Spleen (tissue), 11 donors: ENCODE results near the gene ITIH4. TPM values are rescaled to one million over a fixed set of nuclear protein-coding genes. Genes with fewer than 3 reads are reported as not detected.
A peak's percentile ranks its signal among the peaks of the same experiment; 100 is the strongest.

ENCODE experiments used
- DNase-seq: peaks from one replicate; pipeline ENCODE4 v3.0.0-alpha.2; 2020
- H3K27ac ChIP-seq, 8 donors: fragments of 200-600 bp; sonication (generic) in 7 of 8; 1 replicate in 4 of 8; 2 replicates in 4 of 8; pipeline versions ENCODE4 v1.5.0 to v1.8.0; 2016 to 2021; ENCODE audit warnings: inconsistent platforms in 4 of 8, mild to moderate bottlenecking in 4 of 8, moderate library complexity in 1 of 8
- H3K27me3 ChIP-seq, 7 donors: fragments of 200-600 bp; sonication (generic) in 6 of 7; replicated peaks in 1 of 7; 1 replicate in 4 of 7; 2 replicates in 3 of 7; pipeline versions ENCODE4 v1.5.0 to v1.8.0; 2016 to 2021; ENCODE audit warnings: inconsistent platforms in 3 of 7, mild to moderate bottlenecking in 1 of 7
- H3K36me3 ChIP-seq, 6 donors: fragments of 200-600 bp; sonication (generic) in 5 of 6; 1 replicate in 4 of 6; 2 replicates in 2 of 6; pipeline versions ENCODE4 v1.5.0 to v1.8.0; 2016 to 2021; ENCODE audit warnings: inconsistent platforms in 2 of 6
- H3K4me1 ChIP-seq, 6 donors: fragments of 200-600 bp; sonication (generic) in 5 of 6; 1 replicate in 3 of 6; 2 replicates in 3 of 6; pipeline versions ENCODE4 v1.5.0 to v1.8.0; 2016 to 2021; ENCODE audit warnings: inconsistent platforms in 3 of 6
- H3K4me3 ChIP-seq, 8 donors: fragments of 200-600 bp; sonication (generic) in 7 of 8; 1 replicate in 4 of 8; 2 replicates in 4 of 8; pipeline versions ENCODE4 v1.5.0 to v1.8.0; 2016 to 2021; ENCODE audit warnings: inconsistent platforms in 4 of 8, mild to moderate bottlenecking in 4 of 8, moderate library complexity in 2 of 8
- H3K9me3 ChIP-seq, 8 donors: fragments of 200-600 bp; sonication (generic) in 7 of 8; 1 replicate in 4 of 8; 2 replicates in 4 of 8; pipeline versions ENCODE4 v1.5.0 to v1.8.0; 2016 to 2021; ENCODE audit warnings: inconsistent platforms in 4 of 8
- CTCF ChIP-seq, 11 experiments: fragments of 200-600 bp in 7 of 11; fragments of 450-650 bp in 4 of 11; sonication (generic) in 4 of 11; IDR thresholded peaks in 8 of 11; conservative IDR thresholded peaks in 3 of 11; 1 replicate in 7 of 11; 2 replicates in 4 of 11; pipeline versions ENCODE4 v1.4.0 to v1.8.0; 2016 to 2021; ENCODE audit warnings: antibody characterized with exemption in 11 of 11, inconsistent platforms in 4 of 11, mild to moderate bottlenecking in 1 of 11
- POLR2A ChIP-seq, 3 donors: fragments of 450-650 bp; IDR thresholded peaks; one replicate each; pipeline ENCODE4 v1.5.1; 2017; ENCODE audit warnings: antibody characterized with exemption in 3 of 3, mild to moderate bottlenecking in 1 of 3
- POLR2AphosphoS5 ChIP-seq, 3 donors: sonication (generic); formaldehyde crosslinking; IDR thresholded peaks; one replicate each; pipeline ENCODE4 v1.5.1; 2017; ENCODE audit warnings: antibody characterized with exemption in 3 of 3
- WGBS, 5 donors: extraction: QIAGEN DNeasy Blood & Tissue Kit in 3 of 5; methylation state at CpG; one replicate each; pipeline versions ENCODE4 v1.1.5 to v1.1.7; 2013 to 2018; 5-methylcytosine and 5-hydroxymethylcytosine counted together
- intact Hi-C: fragments of 100-400 bp; cut with DNase I; formaldehyde crosslinking; loops from one replicate; pipeline ENCODE4 v1.15.0; 2023; ENCODE audit warnings: low total_unique reads
- polyA plus RNA-seq, 3 donors: library from polyadenylated mRNA; stranded (reverse); fragments of 200-250 nt; gene quantifications; one replicate each; pipeline ENCODE4 v1.2.1, GENCODE V29; 2013
- total RNA-seq, 7 donors: library from RNA; depleted of rRNA in 3 of 7; stranded (reverse); fragments of >200 nt in 3 of 7; fragmentation: NEBNext Ultra II Directional in 4 of 7; extraction: Animal tissue kit (Norgen Biotek cat#: 25700) in 4 of 7; gene quantifications; one replicate each; pipeline versions ENCODE4 v1.1.0 to v1.2.1, GENCODE V29; 2016 to 2021
- donor health status: healthy with polysubstance abuse.
- donor health status: DM: no; HTN: no; CAD: no; lungs with moderate emphysema.
- donor health status: DM: no; HTN: no; CAD: no.
- donor health status: Bipolar disorder and iron deficiency.
- donor health status: healthy.
- donor health status: DM: no; HTN: no; CAD: no.
- donor health status: DM: yes; HTN: yes; CAD: no.

The ITIH4 gene
- total and polyA plus RNA-seq, 10 donors: 9.9 to 54.2 (median 21.6) TPM

GRCh38 chr3:52773361-52774065 lies 57.0 kb downstream of the ITIH4 start:
- Histone ChIP-seq H3K27ac (no peak overlapping the region), H3K9me3 (no peaks in the 10 kb centered on the region), H3K27me3 (no peaks in the 10 kb centered on the region), H3K36me3 (peaks cover 0 to under 1% (median 0%) of the 10 kb centered on the region in 6 donors), H3K4me3 (no peak overlapping the region), H3K4me1 (peaks cover 9 to 29% (median 22%) of the 10 kb centered on the region in 6 donors)
- intact Hi-C loops: no loop called here
- no peak for DNase-seq
- no peak for TF ChIP-seq POLR2AphosphoS5 (IDR thresholded peaks at IDR 0.05)
- no peak for TF ChIP-seq CTCF (IDR thresholded peaks at IDR 0.05 in 8 of 11, conservative IDR thresholded peaks at IDR 0.05 in 3 of 11)
- TF ChIP-seq POLR2A (IDR thresholded peaks at IDR 0.05): no peak
- 91 to 96% (median 95%) methylated on average over 13 of the region's 13 CpGs for WGBS, 5 donors

GRCh38 chr3:52771702-52772101 lies 58.8 kb downstream of the ITIH4 start:
- Histone ChIP-seq H3K4me3 (peak overlapping the region in 4 of 8 donors; percentile 82 to 93 (median 88)), H3K36me3 (peaks cover 0 to 19% (median 11%) of the 10 kb centered on the region in 6 donors), H3K27me3 (no peaks in the 10 kb centered on the region), H3K4me1 (peaks cover 9 to 34% (median 22%) of the 10 kb centered on the region in 6 donors), H3K27ac (peak overlapping the region in 6 of 8 donors; percentile 22 to 88 (median 86)), H3K9me3 (no peaks in the 10 kb centered on the region)
- DNase-seq: no peak
- intact Hi-C loops: no loop called here
- TF ChIP-seq POLR2AphosphoS5 (IDR thresholded peaks at IDR 0.05): no peak
- no peak for TF ChIP-seq CTCF (IDR thresholded peaks at IDR 0.05 in 8 of 11, conservative IDR thresholded peaks at IDR 0.05 in 3 of 11)
- no peak for TF ChIP-seq POLR2A (IDR thresholded peaks at IDR 0.05)
- WGBS, 5 donors: 94 to 97% (median 95%) methylated on average over 10 of the region's 10 CpGs

GRCh38 chr3:52771334-52771681 lies 59.2 kb downstream of the ITIH4 start:
- H3K36me3 ChIP-seq: peaks cover 0 to 23% (median 14%) of the 10 kb centered on the region in 6 donors
- no peaks in the 10 kb centered on the region for H3K27me3 ChIP-seq
- H3K4me1 ChIP-seq: peaks cover 9 to 34% (median 22%) of the 10 kb centered on the region in 6 donors
- intact Hi-C loops: no loop called here
- no peaks in the 10 kb centered on the region for H3K9me3 ChIP-seq
- peak overlapping the region; percentile 22 to 88 (median 84) for H3K27ac ChIP-seq
- DNase-seq: no peak
- H3K4me3 ChIP-seq: peak overlapping the region; percentile 82 to 94 (median 91)
- TF ChIP-seq CTCF (IDR thresholded peaks at IDR 0.05 in 8 of 11, conservative IDR thresholded peaks at IDR 0.05 in 3 of 11) (no peak), POLR2A (IDR thresholded peaks at IDR 0.05) (no peak), POLR2AphosphoS5 (IDR thresholded peaks at IDR 0.05) (no peak)
- 59 to 74% (median 69%) methylated on average over 5 of the region's 5 CpGs for WGBS, 5 donors

GRCh38 chr3:52770496-52771333 lies 59.8 kb downstream of the ITIH4 start, which contains the start of gene NEK4:
TSS of gene NEK4 (minus strand) at chr3:52770940. CDS start at chr3:52770746, 194 bp downstream.
- WGBS, 5 donors: 1 to 2% (median 1%) methylated on average over 27 to 67 of the region's 67 CpGs
- H3K9me3 ChIP-seq: no peaks in the 10 kb centered on the region
- H3K27ac ChIP-seq: peak within 1 kb of the TSS; percentile 22 to 88 (median 84)
- H3K36me3 ChIP-seq: peaks cover 0 to 29% (median 19%) of the 10 kb centered on the region in 6 donors
- peak within 1 kb of the TSS; percentile 82 to 94 (median 91) for H3K4me3 ChIP-seq
- H3K4me1 ChIP-seq: peaks cover 9 to 34% (median 22%) of the 10 kb centered on the region in 6 donors
- TF ChIP-seq POLR2A (IDR thresholded peaks at IDR 0.05) (peak in 1 of 3 donors; percentile 69), POLR2AphosphoS5 (IDR thresholded peaks at IDR 0.05) (peak; percentile 88 to 96 (median 92)), CTCF (IDR thresholded peaks at IDR 0.05 in 8 of 11, conservative IDR thresholded peaks at IDR 0.05 in 3 of 11) (peak in 4 of 11 experiments; percentile 9 to 29 (median 26))
- intact Hi-C loops: no loop called here
- peak; percentile 98 for DNase-seq
- no peaks in the 10 kb centered on the region for H3K27me3 ChIP-seq
